Mesenteric fat pad (tissue), 1 donor: Measurements from ENCODE around the gene GATA2. TPM values are rescaled to one million over a fixed set of nuclear protein-coding genes. Genes with fewer than 3 reads are reported as not detected.
A peak's percentile ranks its signal among the peaks of the same experiment; 100 is the strongest.

ENCODE experiments used
- DNase-seq: peaks from one replicate; pipeline ENCODE4 v3.0.0-alpha.2; 2020; ENCODE audit warnings: low spot score
- total RNA-seq: library from RNA; stranded (reverse); fragmentation: NEBNext Ultra II Directional; extraction: Animal tissue kit (Norgen Biotek cat#: 25700); gene quantifications from one replicate; pipeline ENCODE4 v1.2.1, GENCODE V29; 2021
- donor health status: DM: yes; HTN: yes; CAD: no.

The GATA2 gene
- total RNA-seq, 1 donor from 2014 or later, result 15.4 TPM

DNA sequence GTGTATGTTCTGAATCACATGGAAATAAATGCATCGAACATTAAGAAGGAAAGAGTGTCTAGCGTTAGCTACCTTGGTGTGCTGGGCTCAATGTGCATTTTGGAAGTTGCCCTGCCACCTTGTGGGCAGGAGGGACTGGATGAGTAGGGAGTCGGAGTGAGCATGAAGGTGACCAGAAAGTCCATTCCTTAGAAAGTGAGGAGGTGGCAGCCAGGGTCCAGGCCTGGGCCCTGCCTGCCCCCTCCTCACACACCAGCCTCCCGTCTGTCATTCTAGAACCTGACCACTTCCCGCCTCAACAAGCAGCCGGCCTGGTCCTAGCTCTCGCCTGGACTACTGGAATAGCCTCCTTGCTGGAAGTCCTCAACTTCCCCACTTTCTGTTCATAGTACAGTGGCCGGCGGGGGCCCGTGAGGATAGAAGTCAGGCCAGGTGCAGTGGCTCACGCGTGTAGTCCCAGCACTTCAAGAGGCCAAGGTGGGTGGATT is 10.2 kb upstream of the GATA2 start:
- no peak for DNase-seq

- no peak for DNase-seq
These were observed 9.7 kb upstream of the GATA2 start for GRCh38 chr3:128502712-128503111.

GRCh38 chr3:128501431-128501830 is 8.4 kb upstream of the GATA2 start:
- DNase-seq, result no peak

GRCh38 chr3:128500556-128500955 is 7.6 kb upstream of the GATA2 start:
- no peak for DNase-seq

DNA sequence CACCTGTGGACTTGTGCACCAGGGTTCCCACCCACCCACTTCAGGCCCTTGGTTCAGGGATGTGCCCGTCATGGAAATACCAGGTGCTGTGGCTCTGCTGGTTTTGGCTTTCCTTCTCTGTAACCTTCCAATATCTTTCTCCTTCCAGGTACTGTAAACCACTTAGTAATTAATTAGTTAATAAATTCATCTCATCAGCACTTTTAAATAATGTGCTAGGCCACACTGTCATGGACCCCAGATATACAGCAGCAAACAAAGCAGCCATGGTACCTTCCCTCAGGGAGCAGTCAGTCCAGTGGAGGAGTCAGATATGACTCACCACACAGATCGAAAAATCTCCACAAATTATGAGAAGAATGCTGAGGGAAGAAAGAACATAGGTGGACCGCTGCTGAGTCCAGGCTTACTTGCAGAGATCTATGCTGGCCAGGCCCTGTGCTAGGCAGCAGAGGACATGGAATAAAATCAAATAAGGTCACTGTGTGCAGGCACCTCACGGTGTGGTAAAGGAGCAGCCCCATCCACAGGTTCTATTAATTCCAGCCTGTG is 6.8 kb upstream of the GATA2 start:
- no peak for DNase-seq

DNA sequence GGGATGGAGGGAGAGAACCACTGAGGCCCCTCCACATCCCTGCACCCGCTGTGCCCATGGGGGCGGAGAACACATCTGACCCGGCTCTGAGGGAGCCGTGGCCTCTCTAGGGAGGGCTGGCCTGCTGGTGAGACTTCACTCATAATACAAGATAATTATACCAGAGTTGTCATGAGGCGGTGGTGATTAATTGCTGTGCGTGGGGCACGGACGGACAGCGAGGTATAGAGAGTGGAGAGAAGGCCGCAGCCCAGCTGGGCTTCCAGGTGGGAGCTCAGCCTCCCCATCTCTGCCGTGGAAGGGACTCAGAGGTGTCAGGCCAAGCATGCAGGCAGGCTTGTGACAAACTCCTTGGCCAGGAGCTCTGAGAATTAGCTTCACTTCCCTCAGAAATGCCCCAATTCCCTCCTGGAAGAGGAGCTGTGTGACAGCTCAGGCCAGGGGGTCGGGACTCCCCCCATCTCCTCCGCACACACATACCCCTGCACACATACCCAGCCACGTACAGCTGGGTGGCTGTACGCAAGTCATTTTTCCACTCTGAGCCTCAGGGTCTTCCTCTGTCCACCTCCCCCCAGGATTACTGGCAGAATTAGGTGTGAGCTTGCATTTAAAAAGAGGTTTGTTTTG is 6.0 kb upstream of the GATA2 start:
- DNase-seq, result no peak

- DNase-seq, result no peak
These were observed 5.2 kb upstream of the GATA2 start for GRCh38 chr3:128498127-128498626.

DNA sequence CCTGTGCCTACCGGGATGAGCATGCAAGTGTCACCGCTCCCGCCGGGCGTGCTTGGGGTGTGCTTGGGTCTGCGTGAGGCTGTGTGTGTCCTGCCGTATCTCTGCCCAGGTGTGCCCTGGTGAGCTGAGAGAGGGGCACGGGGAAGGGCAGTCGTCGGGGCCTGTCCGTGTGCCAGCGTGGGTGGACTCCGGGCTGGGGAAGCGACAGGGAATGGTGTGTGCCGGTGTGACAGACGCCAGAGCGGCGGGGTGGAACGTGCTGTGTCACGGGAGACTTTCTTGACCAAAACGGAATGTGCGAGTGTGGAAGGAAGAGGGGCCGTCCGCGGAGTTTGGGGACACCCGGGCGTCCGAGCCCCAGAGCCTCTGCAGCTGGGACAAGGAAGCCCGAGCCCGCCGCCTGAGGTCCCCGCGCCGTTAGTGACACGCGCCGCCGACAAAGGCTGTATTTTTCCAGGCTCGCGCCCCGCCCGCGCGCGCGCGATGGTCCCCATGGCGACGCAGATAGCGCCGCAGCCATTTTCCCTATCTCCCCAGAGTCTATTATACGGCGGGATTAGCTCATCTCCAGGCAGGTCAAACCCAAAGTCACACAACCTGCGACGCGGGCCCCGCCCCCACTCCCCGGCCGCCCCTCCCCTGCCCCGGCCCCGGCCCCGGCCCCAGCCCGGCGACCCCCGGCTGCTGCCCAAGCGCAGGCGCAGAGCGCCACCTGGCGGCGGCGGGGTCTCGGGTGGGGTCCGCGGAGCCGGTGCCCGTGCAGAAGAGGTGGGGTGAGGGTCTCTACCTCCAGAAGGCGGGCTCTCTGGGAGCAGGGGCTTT is 4.5 kb upstream of the GATA2 start:
- DNase-seq, result peak; percentile 69

DNA sequence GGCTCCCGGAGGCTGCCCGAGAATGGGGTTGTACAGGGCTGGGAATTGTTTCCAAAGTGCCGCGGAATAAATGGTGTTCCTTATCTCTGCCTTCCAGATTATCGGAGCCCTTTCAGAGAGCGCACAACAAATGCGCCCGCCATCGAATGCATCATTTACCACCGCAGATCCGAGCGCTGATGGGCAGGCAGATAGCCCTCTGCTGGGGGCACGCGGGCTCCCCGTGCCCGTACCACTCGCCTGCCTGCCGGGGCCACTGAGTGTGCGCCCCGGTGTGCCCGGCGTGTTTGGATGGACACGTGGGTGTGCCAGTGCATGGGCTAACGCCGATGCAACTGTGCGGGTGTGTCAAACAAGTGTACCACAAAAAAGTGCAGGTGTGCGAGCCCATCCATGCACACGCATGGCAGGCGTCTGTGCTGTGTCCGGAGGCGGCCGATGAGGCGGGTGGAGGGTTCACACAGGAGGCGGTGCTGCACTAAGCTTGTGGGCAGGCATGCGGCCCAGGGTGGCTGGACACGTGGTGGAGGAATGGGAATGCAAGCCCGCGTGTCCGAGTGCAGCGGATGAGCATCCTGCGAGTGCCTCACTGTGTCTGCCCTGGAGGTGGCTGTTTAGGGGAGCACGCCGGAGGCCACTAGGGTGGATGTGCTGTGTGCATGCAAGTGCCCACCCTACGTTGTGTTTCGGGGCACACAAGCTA is 3.8 kb upstream of the GATA2 start:
- DNase-seq, result peak; percentile 87

DNA sequence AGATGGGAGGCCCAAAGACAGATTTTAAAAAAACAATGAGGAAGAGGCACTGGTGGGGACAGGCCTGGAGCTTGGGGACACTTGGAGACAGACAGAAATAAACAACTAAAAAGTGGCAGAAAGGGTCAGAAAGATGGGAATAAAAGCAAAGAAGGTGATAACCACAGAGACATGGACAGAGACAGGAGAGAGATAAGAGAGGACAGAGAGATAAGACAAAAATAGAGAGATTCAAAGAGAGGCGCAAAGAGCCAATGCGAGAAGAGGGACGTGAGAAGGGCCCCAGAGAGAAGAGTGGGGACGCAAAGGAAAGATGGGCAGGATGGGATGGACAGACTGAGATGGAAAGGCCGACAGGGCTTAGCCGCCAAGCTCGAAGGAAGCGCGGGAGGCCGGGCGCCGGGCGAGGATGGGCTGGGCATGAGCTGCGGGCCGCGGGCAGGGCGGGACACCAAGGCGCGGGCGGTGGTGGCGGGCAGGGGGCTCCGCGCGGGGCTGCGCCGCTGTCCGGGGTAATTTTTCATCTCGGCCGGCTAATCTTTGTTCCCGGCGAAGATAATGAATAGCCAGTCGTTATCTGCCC is 3.1 kb upstream of the GATA2 start:
- peak; percentile 87 for DNase-seq

GRCh38 chr3:128495435-128495970 is 2.5 kb upstream of the GATA2 start:
- DNase-seq, result peak; percentile 72

- no peak for DNase-seq
These were observed 1.3 kb upstream of the GATA2 start for GRCh38 chr3:128494367-128494650.

GRCh38 chr3:128493570-128494366 is 767 bp upstream of the GATA2 start:
- DNase-seq, result peak; percentile 87

DNA sequence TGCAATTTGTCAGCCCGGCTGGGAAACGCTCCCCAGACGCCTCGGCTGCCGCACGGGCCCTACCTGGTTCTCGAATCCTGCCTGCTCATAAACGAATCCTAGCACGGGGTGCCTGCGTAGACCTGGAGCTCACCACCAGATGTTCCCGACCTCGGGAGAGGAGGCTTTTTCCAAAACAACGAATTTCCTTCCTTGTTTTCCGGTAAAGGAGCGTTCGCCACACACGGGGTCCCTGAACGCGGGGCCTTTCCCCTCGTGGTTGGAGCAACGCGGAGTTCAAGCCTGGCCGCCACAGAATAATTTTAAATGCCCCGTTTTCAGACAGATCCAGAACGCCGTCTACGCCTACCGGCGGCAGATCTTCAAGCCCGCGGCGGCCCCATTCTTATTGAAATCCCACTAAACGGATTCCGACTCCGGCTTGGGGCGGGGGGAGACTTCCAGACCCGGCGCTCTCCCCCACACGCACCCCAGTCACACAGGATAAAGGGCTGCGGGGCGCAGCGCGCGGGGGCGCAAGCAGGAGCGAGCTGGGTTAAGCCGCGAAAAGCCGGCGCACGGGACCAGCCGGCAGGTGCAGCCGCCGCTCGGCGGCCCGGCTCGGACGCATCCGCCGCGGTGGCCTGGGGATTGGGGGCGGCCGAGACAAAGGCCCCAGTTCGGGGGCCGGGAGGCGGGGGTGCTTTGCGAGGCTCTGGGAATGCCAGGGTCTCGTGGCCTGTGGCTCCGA is 895 bp downstream of the GATA2 start:
- DNase-seq, result peak; percentile 81

DNA sequence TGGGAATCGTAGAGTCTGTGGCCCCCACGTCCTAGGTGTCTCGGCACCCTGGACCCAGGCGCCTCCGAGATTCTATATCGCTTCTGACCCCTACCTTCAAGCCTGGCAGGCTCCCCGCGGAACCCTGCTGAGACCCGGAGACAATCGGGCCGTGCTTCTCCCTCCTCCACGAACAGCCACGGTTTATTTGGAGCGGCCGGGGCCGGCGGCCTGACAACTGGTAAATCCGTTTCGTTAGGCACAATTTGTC is 1.4 kb downstream of the GATA2 start:
- peak; percentile 87 for DNase-seq

- DNase-seq, result peak; percentile 81
These were observed 1.9 kb downstream of the GATA2 start for GRCh38 chr3:128490915-128491690.

GRCh38 chr3:128490650-128490914 is 2.4 kb downstream of the GATA2 start:
- no peak for DNase-seq

DNA sequence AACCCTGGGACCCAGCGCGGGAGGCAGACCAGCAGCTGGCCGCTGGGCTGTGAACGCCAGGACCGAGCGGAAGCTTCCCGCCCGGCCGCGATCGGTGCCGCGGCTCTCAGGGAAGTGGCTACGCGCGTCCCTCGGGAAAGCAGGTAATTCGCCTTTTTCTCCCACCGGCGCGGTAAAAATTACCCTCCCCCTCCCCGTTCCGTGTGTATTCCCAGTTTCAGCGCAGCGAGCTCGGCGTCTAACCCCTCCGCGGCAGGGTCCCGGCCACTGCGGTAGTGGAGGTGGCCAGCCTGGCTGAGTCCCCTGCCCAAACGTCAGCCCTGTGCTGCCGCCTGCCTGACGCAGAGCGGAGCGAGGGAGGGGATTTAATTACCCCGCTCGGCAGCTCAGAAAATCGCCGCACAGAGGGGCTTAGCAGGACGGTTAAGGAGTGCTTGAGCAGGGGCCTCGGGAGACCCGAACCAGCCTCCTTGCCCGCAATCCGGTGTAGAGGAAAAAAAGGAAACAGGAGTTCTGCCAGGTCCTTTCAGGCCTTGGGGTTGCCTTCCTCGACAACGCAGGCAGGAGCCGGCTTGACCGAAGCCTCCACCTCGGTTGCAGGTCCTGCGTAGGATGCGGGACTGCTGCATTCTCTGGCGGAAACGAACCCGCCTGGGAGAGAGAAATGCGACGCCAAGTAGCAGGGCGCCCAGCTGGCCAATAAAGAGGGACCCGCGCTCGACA is 2.9 kb downstream of the GATA2 start:
- DNase-seq, result peak; percentile 90

DNA sequence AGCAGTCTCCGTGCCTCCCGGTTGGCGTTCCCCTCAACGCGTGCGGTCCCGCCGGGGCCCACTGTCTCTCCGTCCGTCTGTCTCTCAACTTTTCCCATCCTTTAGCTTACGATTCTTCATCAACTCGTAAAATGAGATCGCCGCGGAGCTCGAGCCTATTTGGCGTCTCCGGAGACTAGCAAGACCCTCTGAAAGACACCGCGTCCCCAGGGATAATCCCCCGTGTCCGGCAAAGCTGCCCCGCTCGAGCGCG is 3.4 kb downstream of the GATA2 start:
- no peak for DNase-seq
